ENCODE results near the gene FMNL2.
"Not testable (repeated sequence)": the region's sequence is repeated elsewhere in the genome, so short reads cannot be mapped to it uniquely, and the experiment has no call there.

The FMNL2 gene

DNA sequence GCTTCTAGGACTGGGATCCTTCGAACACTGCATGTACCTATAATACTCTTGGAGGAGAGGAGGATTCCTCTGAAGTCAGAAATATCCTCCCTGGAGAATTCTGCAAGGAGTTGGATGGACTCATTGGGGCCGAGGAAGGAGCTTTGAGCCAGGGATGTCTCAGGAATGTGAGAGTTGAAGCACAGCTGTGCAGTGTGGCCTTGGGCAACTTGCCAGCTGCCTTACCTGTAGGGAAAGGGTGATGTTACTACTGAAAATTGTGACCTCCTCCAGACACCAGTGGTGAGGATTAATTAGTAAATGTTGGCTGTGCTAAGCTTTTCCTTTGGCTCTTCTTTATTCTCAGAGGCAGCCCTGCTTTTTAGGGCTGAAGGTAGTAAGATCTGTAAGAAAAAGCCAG lies 41.4 kb downstream of the FMNL2 start:
- H3K4me1 ChIP-seq (ENCODE audit: control insufficient read depth, insufficient read depth, low read length), result peaks cover 17% of the 10 kb centered on the region
- peak overlapping the region; percentile 36 for H3K27ac ChIP-seq (ENCODE audit: low read depth, low read length)
- no peak overlapping the region for H3K9ac ChIP-seq (ENCODE audit: low read depth, low read length)
- no peak overlapping the region for H3K4me3 ChIP-seq (ENCODE audit: low read depth, low read length)
- H3K36me3 ChIP-seq (ENCODE audit: control insufficient read depth, insufficient read depth, low read length), result no peaks in the 10 kb centered on the region
- no peaks in the 10 kb centered on the region for H3K27me3 ChIP-seq (ENCODE audit: control insufficient read depth, insufficient read depth, low read length)
- no peaks in the 10 kb centered on the region for H3K9me3 ChIP-seq (ENCODE audit: control insufficient read depth, insufficient read depth, low read length)

DNA sequence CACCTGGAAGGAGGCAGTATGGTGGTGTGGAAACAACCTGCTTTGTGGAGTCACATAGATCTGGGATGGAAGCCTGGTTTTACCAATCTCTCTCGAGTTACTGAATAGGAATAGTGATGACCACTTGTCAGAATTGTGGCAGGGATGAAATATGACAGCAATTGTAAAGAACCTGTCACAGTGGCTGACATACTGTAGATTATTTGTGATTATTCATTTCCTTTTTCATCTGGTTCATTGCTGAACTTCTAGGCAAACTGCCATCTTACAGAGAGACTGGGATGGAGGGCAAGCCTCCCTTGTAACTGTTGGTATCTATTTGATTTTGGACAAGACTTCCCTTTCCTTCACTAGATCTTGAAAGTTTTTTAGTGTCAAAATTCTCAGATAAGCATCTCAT lies 42.0 kb downstream of the FMNL2 start:
- H3K9me3 ChIP-seq (ENCODE audit: control insufficient read depth, insufficient read depth, low read length), result no peaks in the 10 kb centered on the region
- H3K27me3 ChIP-seq (ENCODE audit: control insufficient read depth, insufficient read depth, low read length), result no peaks in the 10 kb centered on the region
- H3K4me1 ChIP-seq (ENCODE audit: control insufficient read depth, insufficient read depth, low read length), result peaks cover 22% of the 10 kb centered on the region
- no peaks in the 10 kb centered on the region for H3K36me3 ChIP-seq (ENCODE audit: control insufficient read depth, insufficient read depth, low read length)
- no peak overlapping the region for H3K9ac ChIP-seq (ENCODE audit: low read depth, low read length)
- no peak overlapping the region for H3K27ac ChIP-seq (ENCODE audit: low read depth, low read length)
- no peak overlapping the region for H3K4me3 ChIP-seq (ENCODE audit: low read depth, low read length)

DNA sequence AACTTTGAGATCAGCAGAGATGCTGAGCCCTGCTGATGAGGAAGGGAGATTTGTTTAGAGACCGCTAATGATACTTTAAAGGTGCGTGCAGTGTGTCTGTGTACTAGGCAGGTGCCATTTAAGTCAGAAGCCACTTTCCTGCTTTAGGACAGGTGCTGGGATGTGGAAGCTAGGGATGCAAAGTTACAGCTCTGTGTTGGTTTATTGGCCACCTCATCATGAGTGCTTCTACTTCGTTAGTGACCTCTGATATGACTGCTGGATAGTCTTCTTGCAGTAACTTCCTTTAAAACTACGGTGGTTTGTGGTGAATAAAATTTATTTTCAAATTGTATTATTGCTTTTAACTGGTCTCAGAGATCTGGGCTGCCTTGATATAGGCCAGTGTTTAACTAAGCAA lies 44.1 kb downstream of the FMNL2 start:
- Histone ChIP-seq H3K27me3 (ENCODE audit: control insufficient read depth, insufficient read depth, low read length) (no peaks in the 10 kb centered on the region), H3K27ac (ENCODE audit: low read depth, low read length) (no peak overlapping the region), H3K36me3 (ENCODE audit: control insufficient read depth, insufficient read depth, low read length) (no peaks in the 10 kb centered on the region), H3K9me3 (ENCODE audit: control insufficient read depth, insufficient read depth, low read length) (no peaks in the 10 kb centered on the region), H3K9ac (ENCODE audit: low read depth, low read length) (no peak overlapping the region), H3K4me3 (ENCODE audit: low read depth, low read length) (no peak overlapping the region), H3K4me1 (ENCODE audit: control insufficient read depth, insufficient read depth, low read length) (peaks cover 20% of the 10 kb centered on the region)

DNA sequence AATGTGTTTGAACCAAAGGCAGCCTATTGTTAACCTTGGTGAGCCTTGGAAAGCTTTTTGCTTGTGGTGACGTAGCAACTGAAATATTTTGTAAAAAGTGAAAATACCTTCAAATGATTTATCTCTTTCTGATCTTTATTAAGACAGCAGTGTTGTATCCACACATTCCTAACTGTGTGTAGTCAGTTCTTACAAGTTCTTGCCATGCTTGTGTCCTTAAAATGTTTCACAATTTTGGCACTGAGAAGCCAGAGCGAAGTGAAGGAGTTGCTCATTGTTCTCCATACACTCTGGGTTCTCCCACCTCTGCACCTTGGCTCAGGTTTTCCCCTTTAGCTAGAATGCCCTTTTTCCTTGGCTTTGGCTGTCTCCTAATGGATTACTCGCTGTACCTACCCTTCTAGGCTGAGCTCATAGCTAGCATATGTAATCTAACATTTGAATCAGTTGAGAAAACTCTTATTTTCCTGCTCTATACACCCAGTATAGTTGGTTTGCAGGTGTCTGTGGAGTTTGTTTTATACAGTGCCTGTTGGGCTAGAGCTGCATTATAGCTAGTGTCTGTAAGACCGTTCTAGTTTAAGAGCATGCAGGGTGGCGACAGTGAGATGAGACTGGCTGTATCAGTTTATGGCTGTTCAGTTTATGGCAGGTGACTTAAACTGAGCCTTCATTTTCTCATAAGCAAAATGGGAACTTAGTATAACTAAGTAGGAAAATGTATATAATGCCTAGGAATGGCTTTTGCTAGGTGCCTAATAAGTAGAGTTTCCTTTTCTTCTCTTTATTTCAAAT lies 45.5 kb downstream of the FMNL2 start:
- H3K9me3 ChIP-seq (ENCODE audit: control insufficient read depth, insufficient read depth, low read length), result no peaks in the 10 kb centered on the region
- H3K27me3 ChIP-seq (ENCODE audit: control insufficient read depth, insufficient read depth, low read length), result no peaks in the 10 kb centered on the region
- no peak overlapping the region for H3K4me3 ChIP-seq (ENCODE audit: low read depth, low read length)
- H3K36me3 ChIP-seq (ENCODE audit: control insufficient read depth, insufficient read depth, low read length), result no peaks in the 10 kb centered on the region
- H3K4me1 ChIP-seq (ENCODE audit: control insufficient read depth, insufficient read depth, low read length), result peaks cover 20% of the 10 kb centered on the region
- H3K27ac ChIP-seq (ENCODE audit: low read depth, low read length), result no peak overlapping the region
- no peak overlapping the region for H3K9ac ChIP-seq (ENCODE audit: low read depth, low read length)

DNA sequence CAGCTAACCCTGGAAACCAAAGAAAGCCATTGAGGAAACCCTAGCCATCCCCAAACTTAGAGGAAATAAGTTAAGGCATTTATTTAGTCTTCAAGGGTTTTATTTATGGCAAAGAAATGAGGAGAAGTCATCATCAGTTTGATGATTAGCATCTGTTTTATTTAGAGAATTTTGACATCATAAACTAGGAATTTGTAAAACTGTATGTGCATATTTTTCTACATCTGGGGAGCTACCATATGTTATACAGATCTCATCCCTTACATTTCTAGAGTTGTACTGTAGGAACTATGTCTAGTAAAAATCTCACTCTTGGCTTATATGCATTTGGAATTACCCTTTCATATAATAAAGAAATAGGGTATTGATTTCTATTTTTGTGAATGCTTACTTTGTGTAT lies 48.7 kb downstream of the FMNL2 start:
- Histone ChIP-seq H3K27ac (ENCODE audit: low read depth, low read length) (no peak overlapping the region), H3K36me3 (ENCODE audit: control insufficient read depth, insufficient read depth, low read length) (no peaks in the 10 kb centered on the region), H3K4me1 (ENCODE audit: control insufficient read depth, insufficient read depth, low read length) (peaks cover 30% of the 10 kb centered on the region), H3K27me3 (ENCODE audit: control insufficient read depth, insufficient read depth, low read length) (no peaks in the 10 kb centered on the region), H3K4me3 (ENCODE audit: low read depth, low read length) (no peak overlapping the region), H3K9ac (ENCODE audit: low read depth, low read length) (no peak overlapping the region), H3K9me3 (ENCODE audit: control insufficient read depth, insufficient read depth, low read length) (no peaks in the 10 kb centered on the region)

DNA sequence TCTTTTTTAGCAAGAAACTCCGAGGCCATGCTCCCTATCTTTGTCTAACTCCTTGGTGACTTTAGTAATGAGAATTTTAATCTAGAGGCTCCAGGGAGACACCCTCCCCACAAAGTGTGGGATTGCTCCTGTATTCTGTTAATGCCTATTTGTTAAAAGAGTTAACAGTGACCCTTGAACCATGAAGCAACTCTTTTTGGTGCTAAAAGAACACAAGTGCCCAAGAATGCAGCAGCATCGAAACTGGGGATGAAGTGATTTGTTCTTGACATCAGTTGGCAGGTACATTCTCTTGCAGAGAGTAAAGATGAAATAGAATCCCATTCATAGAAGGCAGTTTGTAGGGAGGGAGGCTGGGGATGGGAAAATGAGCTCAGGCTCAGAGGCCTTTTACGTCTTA lies 50.0 kb downstream of the FMNL2 start:
- H3K9me3 ChIP-seq (ENCODE audit: control insufficient read depth, insufficient read depth, low read length), result no peaks in the 10 kb centered on the region
- H3K27me3 ChIP-seq (ENCODE audit: control insufficient read depth, insufficient read depth, low read length), result no peaks in the 10 kb centered on the region
- H3K36me3 ChIP-seq (ENCODE audit: control insufficient read depth, insufficient read depth, low read length), result no peaks in the 10 kb centered on the region
- no peak overlapping the region for H3K4me3 ChIP-seq (ENCODE audit: low read depth, low read length)
- H3K27ac ChIP-seq (ENCODE audit: low read depth, low read length), result no peak overlapping the region
- peaks cover 30% of the 10 kb centered on the region for H3K4me1 ChIP-seq (ENCODE audit: control insufficient read depth, insufficient read depth, low read length)
- H3K9ac ChIP-seq (ENCODE audit: low read depth, low read length), result no peak overlapping the region

DNA sequence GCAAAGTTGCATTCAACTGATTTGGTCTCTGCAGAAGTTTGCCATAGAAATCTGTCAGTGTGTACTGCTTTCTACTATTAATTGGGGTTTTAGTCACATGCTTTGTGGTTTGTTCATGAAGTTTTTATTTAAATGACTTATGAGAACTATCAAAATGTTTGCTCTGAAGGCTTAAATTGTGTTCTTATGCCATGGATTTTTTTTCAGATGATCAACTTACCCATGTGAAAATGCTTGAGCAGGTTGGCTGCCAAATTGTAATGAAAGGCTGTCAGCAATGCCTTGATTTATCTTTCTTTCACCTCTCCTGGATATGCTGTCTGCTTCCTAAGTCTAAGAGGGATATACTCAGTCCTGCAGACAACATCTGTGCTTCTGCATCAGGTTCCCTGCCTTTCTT lies 50.7 kb downstream of the FMNL2 start:
- H3K27me3 ChIP-seq (ENCODE audit: control insufficient read depth, insufficient read depth, low read length), result no peaks in the 10 kb centered on the region
- H3K4me1 ChIP-seq (ENCODE audit: control insufficient read depth, insufficient read depth, low read length), result peaks cover 30% of the 10 kb centered on the region
- H3K9me3 ChIP-seq (ENCODE audit: control insufficient read depth, insufficient read depth, low read length), result no peaks in the 10 kb centered on the region
- H3K27ac ChIP-seq (ENCODE audit: low read depth, low read length), result no peak overlapping the region
- H3K4me3 ChIP-seq (ENCODE audit: low read depth, low read length), result no peak overlapping the region
- no peak overlapping the region for H3K9ac ChIP-seq (ENCODE audit: low read depth, low read length)
- H3K36me3 ChIP-seq (ENCODE audit: control insufficient read depth, insufficient read depth, low read length), result no peaks in the 10 kb centered on the region

DNA sequence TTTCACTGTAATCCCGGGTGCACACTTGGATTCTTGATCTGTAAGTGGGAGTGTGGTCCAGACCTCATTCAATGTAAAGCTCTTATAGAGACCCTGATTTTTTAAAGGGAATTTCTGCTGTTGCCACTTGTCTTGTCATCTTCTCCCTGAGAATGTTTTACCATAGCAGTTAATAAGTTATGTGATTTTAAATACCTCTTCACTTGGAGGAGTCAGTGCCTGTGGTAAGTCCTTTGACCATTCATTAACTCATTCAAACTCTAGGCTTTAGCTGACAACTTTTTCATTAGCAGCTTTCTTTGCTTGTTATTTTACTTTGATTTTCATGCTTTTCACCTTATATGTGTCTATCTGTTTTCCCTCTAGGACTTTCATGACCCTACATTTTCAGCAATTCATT lies 51.3 kb downstream of the FMNL2 start:
- Histone ChIP-seq H3K27me3 (ENCODE audit: control insufficient read depth, insufficient read depth, low read length) (no peaks in the 10 kb centered on the region), H3K27ac (ENCODE audit: low read depth, low read length) (peak overlapping the region; percentile 38), H3K36me3 (ENCODE audit: control insufficient read depth, insufficient read depth, low read length) (no peaks in the 10 kb centered on the region), H3K9ac (ENCODE audit: low read depth, low read length) (no peak overlapping the region), H3K4me3 (ENCODE audit: low read depth, low read length) (no peak overlapping the region), H3K4me1 (ENCODE audit: control insufficient read depth, insufficient read depth, low read length) (peaks cover 25% of the 10 kb centered on the region), H3K9me3 (ENCODE audit: control insufficient read depth, insufficient read depth, low read length) (no peaks in the 10 kb centered on the region)

DNA sequence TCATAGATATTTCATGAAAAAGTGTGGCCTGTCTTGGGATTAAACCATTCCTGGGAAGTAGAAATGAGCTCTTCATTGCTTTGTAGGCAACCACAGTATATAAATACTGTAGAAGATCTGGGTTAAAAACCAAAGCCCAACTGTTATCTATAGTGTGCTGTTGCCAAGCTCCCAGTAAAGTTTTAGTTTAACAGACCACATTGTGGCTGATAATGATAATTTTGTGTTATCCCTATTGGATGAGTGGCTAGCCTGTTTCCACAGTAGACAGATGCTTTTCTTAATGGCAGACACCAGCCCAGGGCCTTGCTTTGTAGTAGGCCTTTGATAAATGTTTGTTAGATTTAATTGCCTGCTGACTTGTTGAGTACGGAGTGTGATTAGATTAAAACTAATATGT lies 52.1 kb downstream of the FMNL2 start:
- Histone ChIP-seq H3K9ac (ENCODE audit: low read depth, low read length) (no peak overlapping the region), H3K9me3 (ENCODE audit: control insufficient read depth, insufficient read depth, low read length) (no peaks in the 10 kb centered on the region), H3K27me3 (ENCODE audit: control insufficient read depth, insufficient read depth, low read length) (no peaks in the 10 kb centered on the region), H3K4me3 (ENCODE audit: low read depth, low read length) (no peak overlapping the region), H3K36me3 (ENCODE audit: control insufficient read depth, insufficient read depth, low read length) (no peaks in the 10 kb centered on the region), H3K27ac (ENCODE audit: low read depth, low read length) (peak overlapping the region; percentile 38), H3K4me1 (ENCODE audit: control insufficient read depth, insufficient read depth, low read length) (peaks cover 17% of the 10 kb centered on the region)

DNA sequence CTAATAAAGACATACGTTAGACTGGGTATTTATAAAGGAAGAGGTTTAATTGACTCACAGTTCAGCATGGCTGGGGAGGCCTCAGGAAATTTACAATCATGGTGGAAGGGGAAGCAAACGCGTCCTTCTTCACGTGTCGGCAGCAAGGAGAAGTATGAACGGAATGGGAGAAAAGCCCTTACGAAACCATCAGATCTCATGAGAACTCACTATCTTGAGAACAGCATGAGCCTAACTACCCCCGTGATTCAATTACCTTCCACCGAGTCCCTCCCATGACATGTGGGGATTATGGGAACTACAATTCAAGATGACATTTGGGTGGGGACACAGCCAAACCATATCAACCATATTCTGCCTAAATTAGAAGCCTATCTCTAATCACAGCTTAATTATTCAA lies 53.3 kb downstream of the FMNL2 start:
- H3K27ac ChIP-seq (ENCODE audit: low read depth, low read length), result peak overlapping the region; percentile 29
- H3K36me3 ChIP-seq (ENCODE audit: control insufficient read depth, insufficient read depth, low read length); H3K9me3 ChIP-seq (ENCODE audit: control insufficient read depth, insufficient read depth, low read length); H3K27me3 ChIP-seq (ENCODE audit: control insufficient read depth, insufficient read depth, low read length); H3K9ac ChIP-seq (ENCODE audit: low read depth, low read length); H3K4me3 ChIP-seq (ENCODE audit: low read depth, low read length): not testable (repeated sequence)
- H3K4me1 ChIP-seq (ENCODE audit: control insufficient read depth, insufficient read depth, low read length), result peaks cover 15% of the 10 kb centered on the region

DNA sequence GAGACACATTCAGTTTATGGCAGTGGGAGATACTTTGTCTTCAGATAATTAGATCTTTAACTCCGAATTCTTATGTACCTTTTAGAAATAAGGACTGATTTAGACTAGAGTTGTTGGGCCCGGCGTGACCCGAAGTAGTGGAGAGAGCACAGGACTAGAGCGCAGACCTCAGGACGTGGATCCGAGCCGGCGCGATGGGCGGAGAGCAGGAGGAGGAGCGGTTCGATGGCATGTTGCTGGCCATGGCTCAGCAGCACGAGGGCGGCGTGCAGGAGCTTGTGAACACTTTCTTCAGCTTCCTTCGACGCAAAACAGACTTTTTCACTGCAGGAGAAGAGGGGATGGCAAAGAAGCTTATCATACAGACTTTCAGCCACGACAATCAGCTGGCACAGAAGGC lies 54.5 kb downstream of the FMNL2 start:
- H3K27ac ChIP-seq (ENCODE audit: low read depth, low read length), result no peak overlapping the region
- no peak overlapping the region for H3K4me3 ChIP-seq (ENCODE audit: low read depth, low read length)
- peaks cover 21% of the 10 kb centered on the region for H3K4me1 ChIP-seq (ENCODE audit: control insufficient read depth, insufficient read depth, low read length)
- no peaks in the 10 kb centered on the region for H3K36me3 ChIP-seq (ENCODE audit: control insufficient read depth, insufficient read depth, low read length)
- H3K9ac ChIP-seq (ENCODE audit: low read depth, low read length), result no peak overlapping the region
- H3K9me3 ChIP-seq (ENCODE audit: control insufficient read depth, insufficient read depth, low read length), result no peaks in the 10 kb centered on the region
- no peaks in the 10 kb centered on the region for H3K27me3 ChIP-seq (ENCODE audit: control insufficient read depth, insufficient read depth, low read length)
